WTC11 (cell line): ENCODE measurements around the gene COL4A2. TPM values are rescaled to one million over a fixed set of nuclear protein-coding genes. Genes with fewer than 3 reads are reported as not detected.
A peak's percentile ranks its signal among the peaks of the same experiment; 100 is the strongest.

ENCODE experiments used
- ATF1 ChIP-seq: sonication (generic); formaldehyde crosslinking; IDR thresholded peaks from 2 replicates; pipeline ENCODE4 v1.8.1; 2023; ENCODE audit warnings: mild to moderate bottlenecking, moderate library complexity, missing genetic modification reagents
- CREB1 ChIP-seq: sonication (generic); formaldehyde crosslinking; IDR thresholded peaks from 2 replicates; pipeline ENCODE4 v1.8.0; 2023; ENCODE audit warnings: mild to moderate bottlenecking, missing genetic modification reagents
- ERG ChIP-seq: fragments of 250-450 bp; sonication (Bioruptor Pico); IDR thresholded peaks from 2 replicates; pipeline ENCODE4 v1.8.0; 2021; ENCODE audit warnings: mild to moderate bottlenecking
- ESRRA ChIP-seq: sonication (generic); formaldehyde crosslinking; IDR thresholded peaks from 2 replicates; pipeline ENCODE4 v1.8.1; 2022; ENCODE audit warnings: mild to moderate bottlenecking, missing genetic modification reagents, borderline replicate concordance
- FOXP1 ChIP-seq: sonication (generic); formaldehyde crosslinking; IDR thresholded peaks from 2 replicates; pipeline ENCODE4 v1.8.0; 2022; ENCODE audit warnings: missing genetic modification reagents, mild to moderate bottlenecking, moderate library complexity, borderline replicate concordance
- GTF2I ChIP-seq: fragments of 250-450 bp; sonication (Bioruptor Pico); conservative IDR thresholded peaks from 2 replicates; pipeline ENCODE4 v1.4.0; 2021; ENCODE audit warnings: mild to moderate bottlenecking
- HMGXB4 ChIP-seq: sonication (generic); formaldehyde crosslinking; IDR thresholded peaks from 2 replicates; pipeline ENCODE4 v1.8.1; 2023; ENCODE audit warnings: mild to moderate bottlenecking, moderate library complexity, missing genetic modification reagents
- MLX ChIP-seq: sonication (generic); formaldehyde crosslinking; IDR thresholded peaks from 2 replicates; pipeline ENCODE4 v1.8.1; 2023; ENCODE audit warnings: mild to moderate bottlenecking, missing genetic modification reagents, moderate library complexity
- NFE2L1 ChIP-seq: sonication (generic); formaldehyde crosslinking; IDR thresholded peaks from 2 replicates; pipeline ENCODE4 v1.8.1; 2023; ENCODE audit warnings: missing genetic modification reagents
- NR1H2 ChIP-seq: sonication (generic); formaldehyde crosslinking; IDR thresholded peaks from 2 replicates; pipeline ENCODE4 v1.9.0; 2021; ENCODE audit warnings: mild to moderate bottlenecking, moderate library complexity, missing genetic modification reagents
- NR2C2 ChIP-seq: sonication (generic); formaldehyde crosslinking; IDR thresholded peaks from 2 replicates; pipeline ENCODE4 v1.8.0; 2022; ENCODE audit warnings: mild to moderate bottlenecking, missing genetic modification reagents
- SMAD3 ChIP-seq: sonication (generic); formaldehyde crosslinking; IDR thresholded peaks from 2 replicates; pipeline ENCODE4 v1.8.0; 2022; ENCODE audit warnings: missing genetic modification reagents, mild to moderate bottlenecking, borderline replicate concordance
- TP53 ChIP-seq: sonication (generic); formaldehyde crosslinking; IDR thresholded peaks from 2 replicates; pipeline ENCODE4 v1.8.1; 2023; ENCODE audit warnings: mild to moderate bottlenecking, missing genetic modification reagents
- ZMAT4 ChIP-seq: fragments of 250-450 bp; sonication (Bioruptor Pico); IDR thresholded peaks from 2 replicates; pipeline ENCODE4 v1.9.0; 2021; ENCODE audit warnings: mild to moderate bottlenecking
- ZNF219 ChIP-seq: sonication (generic); formaldehyde crosslinking; IDR thresholded peaks from 2 replicates; pipeline ENCODE4 v1.8.0; 2023; ENCODE audit warnings: missing genetic modification reagents, mild to moderate bottlenecking, borderline replicate concordance
- ZNF317 ChIP-seq: sonication (generic); formaldehyde crosslinking; IDR thresholded peaks from 2 replicates; pipeline ENCODE4 v1.8.1; 2023; ENCODE audit warnings: low read depth, mild to moderate bottlenecking, moderate library complexity, missing genetic modification reagents, borderline replicate concordance
- ZNF396 ChIP-seq: fragments of 250-450 bp; sonication (Bioruptor Pico); IDR thresholded peaks from 2 replicates; pipeline ENCODE4 v1.8.0; 2021; ENCODE audit warnings: mild to moderate bottlenecking, moderate library complexity, borderline replicate concordance
- ZNF532 ChIP-seq: fragments of 250-450 bp; sonication (Bioruptor Pico); IDR thresholded peaks from 2 replicates; pipeline ENCODE4 v1.9.0; 2021; ENCODE audit warnings: mild to moderate bottlenecking, borderline replicate concordance
- ZNF671 ChIP-seq: fragments of 250-450 bp; sonication (Bioruptor Pico); IDR thresholded peaks from 2 replicates; pipeline ENCODE4 v1.8.0; 2021; ENCODE audit warnings: mild to moderate bottlenecking
- total RNA-seq: library from RNA; stranded (reverse); gene quantifications from 3 replicates; pipeline ENCODE4 v1.2.3, GENCODE V29; 2021
- TF ChIP-seq, protein P1 (sequence below): fragments of 250-450 bp; sonication (Bioruptor Pico); conservative IDR thresholded peaks from 2 replicates; pipeline ENCODE4 v1.9.0; 2021; ENCODE audit warnings: mild to moderate bottlenecking
- TF ChIP-seq, protein P2 (sequence below): fragments of 250-450 bp; sonication (Bioruptor Pico); IDR thresholded peaks from 2 replicates; pipeline ENCODE4 v2.1.2; 2022; ENCODE audit warnings: mild to moderate bottlenecking, moderate library complexity
- TF ChIP-seq, protein P3 (sequence below): sonication (generic); formaldehyde crosslinking; IDR thresholded peaks from 2 replicates; pipeline ENCODE4 v1.8.0; 2022; ENCODE audit warnings: missing genetic modification reagents

Gene COL4A2
- total RNA-seq, 1 experiment from 2014 or later = 109 TPM

DNA sequence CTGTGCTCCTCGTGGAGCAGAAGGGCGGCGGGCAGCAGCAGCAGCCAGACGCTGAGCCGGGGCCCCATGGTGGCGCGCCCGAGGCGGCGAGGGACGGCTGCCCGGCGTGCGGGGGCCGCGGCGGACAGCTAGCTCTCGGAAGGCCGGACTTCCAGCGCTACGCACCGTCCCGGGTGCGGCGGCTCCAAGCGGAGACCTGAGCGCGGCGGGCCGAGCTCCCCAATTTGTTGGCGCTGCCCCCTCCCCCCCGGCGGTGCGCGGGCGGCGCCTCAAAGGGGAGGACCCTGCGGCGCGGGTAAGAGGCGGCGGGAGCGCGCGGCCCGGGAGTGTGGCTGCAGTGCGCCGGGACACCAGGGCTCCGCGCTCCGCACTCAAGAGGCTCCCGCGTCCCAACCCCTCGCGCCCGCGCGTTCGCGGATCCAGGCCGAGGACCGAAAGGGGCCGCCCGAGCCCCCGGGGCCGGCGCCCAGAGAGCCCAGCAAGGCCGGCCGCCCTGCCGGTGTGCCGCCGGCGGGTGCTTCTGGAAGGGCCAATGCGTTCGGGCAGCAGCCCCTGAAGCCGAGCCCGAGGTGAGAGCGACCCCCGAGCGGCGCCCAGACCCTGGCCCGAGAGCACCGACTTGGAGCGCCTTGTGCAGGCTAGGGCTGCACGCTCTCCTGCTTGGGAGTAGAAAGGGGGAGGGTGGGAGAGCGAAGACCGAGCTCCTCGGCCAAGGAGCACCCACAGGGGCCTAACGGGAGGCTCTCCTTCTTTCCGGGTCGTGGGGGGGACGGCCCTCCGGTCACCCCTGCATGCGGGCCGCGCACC is at the start of gene COL4A2, which contains the start of gene COL4A1 (continued):
- TF ChIP-seq HMGXB4 (CRISPR knock-in tag) = peak; percentile 92
- no peak for TF ChIP-seq MLX (CRISPR knock-in tag)
- TF ChIP-seq ZNF396 (CRISPR knock-in tag) = no peak
- TF ChIP-seq FOXP1 (CRISPR knock-in tag) = peak; percentile 30; the same call in 1 of the 2 replicates
- no peak for TF ChIP-seq GTF2I (CRISPR knock-in tag)
- TF ChIP-seq ERG (CRISPR knock-in tag) = no peak
- TF ChIP-seq NR2C2 (CRISPR knock-in tag) = no peak
- TF ChIP-seq, protein P1, sequence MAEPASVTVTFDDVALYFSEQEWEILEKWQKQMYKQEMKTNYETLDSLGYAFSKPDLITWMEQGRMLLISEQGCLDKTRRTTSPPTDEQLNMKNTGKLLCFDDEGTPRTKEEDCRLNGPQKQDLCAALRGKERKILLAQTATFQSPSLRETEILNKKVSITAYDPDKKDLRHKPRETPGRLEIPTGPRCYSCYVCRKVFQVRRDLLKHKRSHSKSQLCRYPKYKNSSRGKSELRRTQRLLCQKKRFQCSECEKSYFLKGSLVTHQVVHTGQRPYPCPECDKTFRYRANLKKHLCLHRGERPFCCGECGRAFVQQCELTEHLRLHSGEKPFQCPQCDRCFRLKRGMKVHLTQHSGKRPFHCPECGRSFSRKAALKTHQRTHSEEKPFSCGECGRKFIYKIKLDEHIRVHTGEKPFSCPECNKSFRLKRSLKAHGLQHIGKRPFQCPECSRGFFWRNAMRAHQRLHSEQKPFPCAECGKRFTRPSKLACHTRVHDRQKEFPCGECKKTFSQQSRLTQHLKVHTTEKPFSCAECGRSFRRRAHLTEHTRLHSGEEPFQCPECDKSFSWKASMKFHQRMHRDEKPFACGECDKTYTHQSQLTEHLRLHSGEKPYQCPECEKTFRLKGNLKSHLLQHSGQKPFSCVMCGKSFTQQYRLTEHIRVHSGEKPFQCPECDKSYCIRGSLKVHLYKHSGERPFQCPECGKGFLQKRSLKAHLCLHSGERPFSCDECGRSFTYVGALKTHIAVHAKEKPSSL = no peak
- peak; percentile 58; the same call in 1 of the 2 replicates for TF ChIP-seq ZNF219 (CRISPR knock-in tag)
- TF ChIP-seq CREB1 (CRISPR knock-in tag) = no peak
- TF ChIP-seq, protein P2, sequence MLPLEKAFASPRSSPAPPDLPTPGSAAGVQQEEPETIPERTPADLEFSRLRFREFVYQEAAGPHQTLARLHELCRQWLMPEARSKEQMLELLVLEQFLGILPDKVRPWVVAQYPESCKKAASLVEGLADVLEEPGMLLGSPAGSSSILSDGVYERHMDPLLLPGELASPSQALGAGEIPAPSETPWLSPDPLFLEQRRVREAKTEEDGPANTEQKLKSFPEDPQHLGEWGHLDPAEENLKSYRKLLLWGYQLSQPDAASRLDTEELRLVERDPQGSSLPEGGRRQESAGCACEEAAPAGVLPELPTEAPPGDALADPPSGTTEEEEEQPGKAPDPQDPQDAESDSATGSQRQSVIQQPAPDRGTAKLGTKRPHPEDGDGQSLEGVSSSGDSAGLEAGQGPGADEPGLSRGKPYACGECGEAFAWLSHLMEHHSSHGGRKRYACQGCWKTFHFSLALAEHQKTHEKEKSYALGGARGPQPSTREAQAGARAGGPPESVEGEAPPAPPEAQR (CRISPR knock-in tag) = no peak
- 0 out of 2 replicates have a peak, but pooled peaks have one; percentile 10 for TF ChIP-seq ZNF317
- TF ChIP-seq TP53 (CRISPR knock-in tag) = no peak
- TF ChIP-seq ATF1 (CRISPR knock-in tag) = no peak
- TF ChIP-seq, protein P3, sequence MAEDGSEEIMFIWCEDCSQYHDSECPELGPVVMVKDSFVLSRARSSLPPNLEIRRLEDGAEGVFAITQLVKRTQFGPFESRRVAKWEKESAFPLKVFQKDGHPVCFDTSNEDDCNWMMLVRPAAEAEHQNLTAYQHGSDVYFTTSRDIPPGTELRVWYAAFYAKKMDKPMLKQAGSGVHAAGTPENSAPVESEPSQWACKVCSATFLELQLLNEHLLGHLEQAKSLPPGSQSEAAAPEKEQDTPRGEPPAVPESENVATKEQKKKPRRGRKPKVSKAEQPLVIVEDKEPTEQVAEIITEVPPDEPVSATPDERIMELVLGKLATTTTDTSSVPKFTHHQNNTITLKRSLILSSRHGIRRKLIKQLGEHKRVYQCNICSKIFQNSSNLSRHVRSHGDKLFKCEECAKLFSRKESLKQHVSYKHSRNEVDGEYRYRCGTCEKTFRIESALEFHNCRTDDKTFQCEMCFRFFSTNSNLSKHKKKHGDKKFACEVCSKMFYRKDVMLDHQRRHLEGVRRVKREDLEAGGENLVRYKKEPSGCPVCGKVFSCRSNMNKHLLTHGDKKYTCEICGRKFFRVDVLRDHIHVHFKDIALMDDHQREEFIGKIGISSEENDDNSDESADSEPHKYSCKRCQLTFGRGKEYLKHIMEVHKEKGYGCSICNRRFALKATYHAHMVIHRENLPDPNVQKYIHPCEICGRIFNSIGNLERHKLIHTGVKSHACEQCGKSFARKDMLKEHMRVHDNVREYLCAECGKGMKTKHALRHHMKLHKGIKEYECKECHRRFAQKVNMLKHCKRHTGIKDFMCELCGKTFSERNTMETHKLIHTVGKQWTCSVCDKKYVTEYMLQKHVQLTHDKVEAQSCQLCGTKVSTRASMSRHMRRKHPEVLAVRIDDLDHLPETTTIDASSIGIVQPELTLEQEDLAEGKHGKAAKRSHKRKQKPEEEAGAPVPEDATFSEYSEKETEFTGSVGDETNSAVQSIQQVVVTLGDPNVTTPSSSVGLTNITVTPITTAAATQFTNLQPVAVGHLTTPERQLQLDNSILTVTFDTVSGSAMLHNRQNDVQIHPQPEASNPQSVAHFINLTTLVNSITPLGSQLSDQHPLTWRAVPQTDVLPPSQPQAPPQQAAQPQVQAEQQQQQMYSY (CRISPR knock-in tag) = peak; percentile 53; the same call in 1 of the 2 replicates
- TF ChIP-seq SMAD3 (CRISPR knock-in tag) = no peak
- no peak for TF ChIP-seq ESRRA (CRISPR knock-in tag)
- no peak for TF ChIP-seq NFE2L1 (CRISPR knock-in tag)
- TF ChIP-seq ZMAT4 (CRISPR knock-in tag) = no peak
- TF ChIP-seq ZNF532 (CRISPR knock-in tag) = no peak
- TF ChIP-seq ZNF671 (CRISPR knock-in tag) = no peak
- no peak for TF ChIP-seq NR1H2 (CRISPR knock-in tag)
